Endothelial cell of umbilical vein (primary cell): ENCODE measurements around the gene CSNK1G1. TPM values are rescaled to one million over a fixed set of nuclear protein-coding genes. Genes with fewer than 3 reads are reported as not detected.
A peak's percentile ranks its signal among the peaks of the same experiment; 100 is the strongest.
"Not testable (repeated sequence)": the region's sequence is repeated elsewhere in the genome, so short reads cannot be mapped to it uniquely, and the experiment has no call there.

Experiments used
- BruUV-seq: library from RNA; stranded (reverse); fragments of 400-500 nt; replicated peaks from 2 replicates; lab custom pipeline; 2021; lab: Mats Ljungman, UMichigan
- CTCF ChIA-PET: fragments of 300-600, 350-600 bp; sonication (Branson Sonifier 250); formaldehyde crosslinking; loops from one replicate; lab custom pipeline; 2021; ENCODE audit warnings: antibody characterized with exemption, inconsistent platforms; lab: Charles Lee
- POLR2A ChIA-PET: fragments of 300-600, 350-600 bp; sonication (Branson Sonifier 250); formaldehyde crosslinking; loops from one replicate; lab custom pipeline; 2021; ENCODE audit warnings: antibody characterized with exemption, inconsistent platforms; lab: Charles Lee
- DNase-seq: peaks from one replicate; pipeline ENCODE4 v3.0.0-alpha.2; 2011; ENCODE audit warnings: low read depth, low spot score
- FAIRE-seq: peaks from 2 replicates; lab custom pipeline; 2011; peaks lifted over from hg19 to GRCh38; lab: Jason Lieb, UNC
- H2AFZ ChIP-seq: 2 replicates; pipeline ENCODE4 v1.6.0; 2012; ENCODE audit warnings: low read depth, low read length, control low read depth, inconsistent platforms
- H3K27ac ChIP-seq: 2 replicates; pipeline ENCODE4 v1.5.1; 2011; ENCODE audit warnings: low read depth, mild to moderate bottlenecking, control low read depth, low read length, moderate library complexity; ENCODE audit not compliant: insufficient read depth
- H3K27me3 ChIP-seq, 2 experiments: 2 replicates each; pipeline versions ENCODE4 v1.6.0 to v1.6.1; 2011; ENCODE audit warnings: low read length in 2 of 2, mixed read lengths in 1 of 2; ENCODE audit not compliant: control insufficient read depth in 2 of 2, insufficient read depth in 2 of 2
- H3K36me3 ChIP-seq, 2 experiments: 2 replicates in 1 of 2; 3 replicates in 1 of 2; pipeline ENCODE4 v1.5.1; 2011; ENCODE audit warnings: low read length in 2 of 2, mild to moderate bottlenecking in 1 of 2, moderate library complexity in 1 of 2; ENCODE audit not compliant: control insufficient read depth in 2 of 2, insufficient read depth in 2 of 2; ENCODE audit errors: extremely low read depth in 1 of 2
- H3K4me1 ChIP-seq: 3 replicates; pipeline ENCODE4 v1.5.1; 2011; ENCODE audit warnings: mild to moderate bottlenecking, low read length; ENCODE audit not compliant: control insufficient read depth, insufficient read depth; ENCODE audit errors: extremely low read depth
- H3K4me2 ChIP-seq: 2 replicates; pipeline ENCODE4 v1.6.1; 2011; ENCODE audit warnings: low read length, control low read depth, mixed read lengths; ENCODE audit not compliant: insufficient read depth
- H3K4me3 ChIP-seq, 3 experiments: fragments of 200-600 bp in 1 of 3; sonication (generic), shearing (Covaris generic) in 1 of 3; replicated peaks in 1 of 3; 2 replicates each; pipeline ENCODE4 v1.5.1; 2011 to 2016; ENCODE audit warnings: control low read depth in 3 of 3, low read length in 3 of 3, mild to moderate bottlenecking in 2 of 3, inconsistent platforms in 1 of 3, low read depth in 1 of 3, moderate library complexity in 1 of 3; ENCODE audit not compliant: insufficient read depth in 1 of 3
- H3K79me2 ChIP-seq: 2 replicates; pipeline ENCODE4 v1.6.0; 2012; ENCODE audit warnings: low read length, inconsistent platforms; ENCODE audit not compliant: control insufficient read depth, insufficient read depth
- H3K9ac ChIP-seq: replicated peaks from 2 replicates; pipeline ENCODE3; 2011; ENCODE audit warnings: low read length, control low read depth; ENCODE audit not compliant: insufficient read depth; ENCODE audit errors: extremely low read depth
- H3K9me1 ChIP-seq: replicated peaks from 3 replicates; pipeline ENCODE4 v1.6.0; 2011; ENCODE audit warnings: mild to moderate bottlenecking, low read length; ENCODE audit not compliant: control insufficient read depth, insufficient read depth; ENCODE audit errors: extremely low read depth
- H3K9me3 ChIP-seq: replicated peaks from 2 replicates; pipeline ENCODE4 v1.5.1; 2012; ENCODE audit warnings: low read length, inconsistent platforms; ENCODE audit not compliant: control insufficient read depth, insufficient read depth
- H4K20me1 ChIP-seq: replicated peaks from 2 replicates; pipeline ENCODE3; 2011; ENCODE audit warnings: mild to moderate bottlenecking, low read length; ENCODE audit not compliant: control insufficient read depth, insufficient read depth; ENCODE audit errors: extremely low read depth
- CTCF ChIP-seq, 2 donors: IDR thresholded peaks; 1 replicate in 1 of 2; 2 replicates in 1 of 2; pipeline ENCODE4 v1.5.1; 2011; ENCODE audit warnings: low read length in 2 of 2, mild to moderate bottlenecking in 2 of 2, moderate library complexity in 2 of 2, control low read depth in 1 of 2, inconsistent platforms in 1 of 2, low read depth in 1 of 2; ENCODE audit not compliant: insufficient read depth in 1 of 2; ENCODE audit errors: extremely low read depth in 1 of 2
- EZH2 ChIP-seq: IDR thresholded peaks from 2 replicates; pipeline ENCODE4 v1.6.1; 2012; ENCODE audit warnings: borderline replicate concordance, low read depth, mild to moderate bottlenecking, moderate library complexity, low read length, inconsistent platforms; ENCODE audit not compliant: severe bottlenecking
- FOS ChIP-seq: IDR thresholded peaks from 2 replicates; pipeline ENCODE4 v1.6.1; 2011; ENCODE audit warnings: mild to moderate bottlenecking, low read length, moderate library complexity, borderline replicate concordance; ENCODE audit not compliant: insufficient read depth
- GATA2 ChIP-seq: IDR thresholded peaks from 2 replicates; pipeline ENCODE4 v1.7.0; 2011; ENCODE audit warnings: low read depth, mild to moderate bottlenecking, moderate library complexity, mixed read lengths, low read length; ENCODE audit not compliant: insufficient read length, insufficient read depth
- JUN ChIP-seq: IDR thresholded peaks from 2 replicates; pipeline ENCODE4 v1.6.1; 2011; ENCODE audit warnings: borderline replicate concordance, low read depth; ENCODE audit not compliant: insufficient read length, insufficient read depth
- MAX ChIP-seq: IDR thresholded peaks from 2 replicates; pipeline ENCODE4 v1.6.1; 2011; ENCODE audit not compliant: insufficient read depth, insufficient read length
- MYC ChIP-seq: IDR thresholded peaks from one replicate; pipeline ENCODE4 v1.6.1; 2011; ENCODE audit warnings: mild to moderate bottlenecking, low read depth, low read length
- POLR2A ChIP-seq: IDR thresholded peaks from 2 replicates; pipeline ENCODE4 v1.6.1; 2012; ENCODE audit warnings: low read depth, mild to moderate bottlenecking, control low read depth, low read length
- POLR2AphosphoS5 ChIP-seq: IDR thresholded peaks from 2 replicates; pipeline ENCODE4 v1.6.1; 2012; ENCODE audit warnings: low read depth, mild to moderate bottlenecking, control low read depth, low read length, moderate library complexity; ENCODE audit not compliant: insufficient read depth
- dilution Hi-C: fragments of 300-500 bp; cut with MboI; formaldehyde crosslinking; loops from one replicate; pipeline ENCODE4 v1.15.0; 2019; ENCODE audit warnings: low sequenced_read_pairs; ENCODE audit not compliant: extremely low pct_ligation_motif_present
- intact Hi-C: fragments of 100-400 bp; cut with micrococcal nuclease; formaldehyde crosslinking; loops from one replicate; pipeline ENCODE4 v1.10.0; 2022
- polyA plus RNA-seq, 4 experiments: library from polyadenylated mRNA; depleted of rRNA in 3 of 4; stranded (reverse) in 3 of 4; unstranded in 1 of 4; fragments of >200 nt; gene quantifications; 2 replicates each; pipeline versions ENCODE4 v1.2.1 to v1.2.3, GENCODE V29; 2011 to 2012; ENCODE audit warnings: missing spikeins in 1 of 4
- total RNA-seq: library from RNA; stranded (reverse); gene quantifications from 2 replicates; pipeline ENCODE4 v1.2.3, GENCODE V29; 2021

CSNK1G1 gene
- total and polyA plus RNA-seq, 2 donors (not counting 3 experiments of a cell fraction or from before 2014, with no cell fraction given): 9.0 to 31.7 TPM

- dilution Hi-C loops, H3K9me1 ChIP-seq, H3K9me3 ChIP-seq, H3K27ac ChIP-seq, H3K36me3 ChIP-seq, intact Hi-C loops, BruUV-seq, DNase-seq, POLR2A ChIA-PET, H4K20me1 ChIP-seq, H3K27me3 ChIP-seq: not testable (repeated sequence)
- Histone ChIP-seq H3K9ac (peak overlapping the region; percentile 77), H3K4me1 (peaks cover 12% of the 10 kb centered on the region), H3K4me2 (peak overlapping the region; percentile 61), H3K79me2 (peaks cover 21% of the 10 kb centered on the region), H3K4me3 (peak overlapping the region; percentile 29 to 65 (median 55)), H2AFZ (peak overlapping the region; percentile 63)
- FAIRE-seq: peak; percentile 48
- CTCF ChIA-PET: interaction anchor here (1.0 to 1.4 kb wide), 5 partner anchors 19 to 217 kb away, joined by 3 to 6 read pairs (median 3); partner anchors contain the start of gene PPIB
These were observed 24.3 kb upstream of the CSNK1G1 start for GRCh38 chr15:64380130-64380870.

- BruUV-seq: no TSS peak
- peaks cover 21% of the 10 kb centered on the region for H3K79me2 ChIP-seq
- FAIRE-seq (peak; percentile 21), DNase-seq (no peak)
- H3K36me3 ChIP-seq: no peaks in the 10 kb centered on the region
- TF ChIP-seq GATA2: no peak
- TF ChIP-seq POLR2A: no peak
- no peak for TF ChIP-seq FOS
- TF ChIP-seq MAX: no peak
- no peak for TF ChIP-seq CTCF (IDR thresholded peaks at IDR 0.05; ENCODE audit: extremely low read depth in 1 of 2, insufficient read depth in 1 of 2, low read depth in 1 of 2, low read length in 2 of 2)
- TF ChIP-seq JUN: no peak
- no peak for TF ChIP-seq EZH2
- TF ChIP-seq MYC: no peak
- no peak for TF ChIP-seq POLR2AphosphoS5
- H3K9me3 ChIP-seq: no peaks in the 10 kb centered on the region
- H3K27ac ChIP-seq: no peak overlapping the region
- H3K9ac ChIP-seq: peak overlapping the region; percentile 4
- dilution Hi-C loops: no loop called here
- H3K4me2 ChIP-seq: peak overlapping the region; percentile 61
- H4K20me1 ChIP-seq: no peaks in the 10 kb centered on the region
- no peaks in the 10 kb centered on the region for H3K27me3 ChIP-seq
- ChIA-PET CTCF (interaction anchor here (1.0 to 1.4 kb wide), 4 partner anchors 18 to 216 kb away, joined by 3 to 6 read pairs (median 3); partner anchors contain the start of gene PPIB), POLR2A (no interaction called here)
- H3K4me3 ChIP-seq: peak overlapping the region in 1 of 3 experiments; percentile 55
- H2AFZ ChIP-seq: no peak overlapping the region
- no peaks in the 10 kb centered on the region for H3K9me1 ChIP-seq
- H3K4me1 ChIP-seq: peaks cover 12% of the 10 kb centered on the region
- intact Hi-C loops: no loop called here
These were observed 23.4 kb upstream of the CSNK1G1 start for GRCh38 chr15:64379216-64379960.
